Fibroblast of lung (primary cell): ENCODE data around the gene ENTPD3. TPM values are rescaled to one million over a fixed set of nuclear protein-coding genes. Genes with fewer than 3 reads are reported as not detected.

ENCODE experiments used
- DNase-seq, 2 donors: peaks; one replicate each; pipeline versions ENCODE4 v3.0.0 to v3.0.0-alpha.2; 2010; ENCODE audit warnings: low read depth in 2 of 2
- H2AFZ ChIP-seq: 2 replicates; pipeline ENCODE4 v1.5.1; 2012; ENCODE audit warnings: low read length, control low read depth, inconsistent platforms
- H3K27ac ChIP-seq: 2 replicates; pipeline ENCODE4 v1.5.1; 2011; ENCODE audit warnings: low read length, control low read depth; ENCODE audit not compliant: insufficient read depth
- H3K27me3 ChIP-seq: 2 replicates; pipeline ENCODE4 v1.5.1; 2011; ENCODE audit warnings: mild to moderate bottlenecking, low read length; ENCODE audit not compliant: control insufficient read depth, insufficient read depth
- H3K36me3 ChIP-seq: 2 replicates; pipeline ENCODE4 v1.5.1; 2011; ENCODE audit warnings: low read length; ENCODE audit not compliant: control insufficient read depth, insufficient read depth
- H3K4me1 ChIP-seq: 2 replicates; pipeline ENCODE4 v1.5.1; 2011; ENCODE audit warnings: low read length; ENCODE audit not compliant: control insufficient read depth, insufficient read depth; ENCODE audit errors: extremely low read depth
- H3K4me2 ChIP-seq: 2 replicates; pipeline ENCODE4 v1.5.1; 2011; ENCODE audit warnings: low read length, control low read depth; ENCODE audit not compliant: insufficient read depth; ENCODE audit errors: extremely low read depth
- H3K4me3 ChIP-seq, 4 experiments: fragments of 200-600 bp in 1 of 4; sonication (generic) in 1 of 4; replicated peaks in 1 of 4; 2 replicates each; pipeline ENCODE4 v1.5.1; 2011 to 2016; ENCODE audit warnings: low read length in 4 of 4, low read depth in 3 of 4, mild to moderate bottlenecking in 3 of 4, control low read depth in 2 of 4, inconsistent platforms in 1 of 4, mixed read lengths in 1 of 4; ENCODE audit not compliant: insufficient read depth in 1 of 4; ENCODE audit errors: control extremely low read depth in 1 of 4
- H3K79me2 ChIP-seq: 2 replicates; pipeline ENCODE4 v1.5.1; 2012; ENCODE audit warnings: mild to moderate bottlenecking, low read length, inconsistent platforms; ENCODE audit not compliant: control insufficient read depth, insufficient read depth
- H3K9ac ChIP-seq: 2 replicates; pipeline ENCODE4 v1.5.1; 2011; ENCODE audit warnings: mild to moderate bottlenecking, low read length, control low read depth; ENCODE audit not compliant: insufficient read depth
- H3K9me3 ChIP-seq: 2 replicates; pipeline ENCODE4 v1.5.1; 2012; ENCODE audit warnings: low read depth, low read length; ENCODE audit not compliant: control insufficient read depth, insufficient read depth
- H4K20me1 ChIP-seq: 2 replicates; pipeline ENCODE4 v1.5.1; 2011; ENCODE audit warnings: low read length; ENCODE audit not compliant: control insufficient read depth, insufficient read depth; ENCODE audit errors: extremely low read depth
- EZH2 ChIP-seq: IDR thresholded peaks from 2 replicates; pipeline ENCODE4 v1.5.1; 2012; ENCODE audit warnings: low read length, control low read depth, mild to moderate bottlenecking; ENCODE audit errors: missing control alignments
- polyA plus RNA-seq, 2 donors: library from polyadenylated mRNA; depleted of rRNA in 1 of 2; stranded (reverse) in 1 of 2; unstranded in 1 of 2; fragments of >200 nt; gene quantifications; 2 replicates each; pipeline ENCODE4 v1.2.1, GENCODE V29; 2011 to 2012; ENCODE audit warnings: missing spikeins in 1 of 2
- total RNA-seq: library from RNA; depleted of rRNA; stranded (reverse); fragments of >200 nt; gene quantifications from 2 replicates; pipeline ENCODE4 v1.2.1, GENCODE V29; 2014
- TF ChIP-seq, protein P1 (sequence below), 2 donors: IDR thresholded peaks in 1 of 2; conservative IDR thresholded peaks in 1 of 2; 1 replicate in 1 of 2; 2 replicates in 1 of 2; pipeline ENCODE4 v1.5.1; 2011 to 2012; ENCODE audit warnings: low read length in 2 of 2, control low read depth in 1 of 2, inconsistent platforms in 1 of 2, low read depth in 1 of 2, mild to moderate bottlenecking in 1 of 2

Gene ENTPD3
- total and polyA plus RNA-seq, 2 donors (not counting 1 experiment from before 2014, with no cell fraction given), result 0.05 TPM; not detected in 1

DNA sequence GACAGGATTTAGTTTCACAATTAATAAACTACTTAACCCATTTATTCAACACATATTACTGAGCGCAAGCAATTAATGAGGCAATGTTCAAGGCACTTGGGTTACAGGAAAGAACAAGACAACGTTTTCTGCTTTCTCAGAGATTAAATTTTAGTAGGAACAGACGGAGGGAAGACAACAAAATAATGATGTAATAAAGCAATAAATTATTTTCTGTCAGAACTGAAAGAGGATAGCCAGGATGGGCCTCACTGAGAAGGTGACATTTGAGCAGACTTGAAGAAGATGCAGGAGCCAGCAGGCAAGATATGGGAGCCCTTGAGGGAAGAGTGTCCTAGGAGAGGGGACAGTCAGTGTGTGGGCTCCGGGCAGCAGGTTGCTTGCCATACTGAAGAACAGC is 58.9 kb downstream of the ENTPD3 start:
- TF ChIP-seq, protein P1, sequence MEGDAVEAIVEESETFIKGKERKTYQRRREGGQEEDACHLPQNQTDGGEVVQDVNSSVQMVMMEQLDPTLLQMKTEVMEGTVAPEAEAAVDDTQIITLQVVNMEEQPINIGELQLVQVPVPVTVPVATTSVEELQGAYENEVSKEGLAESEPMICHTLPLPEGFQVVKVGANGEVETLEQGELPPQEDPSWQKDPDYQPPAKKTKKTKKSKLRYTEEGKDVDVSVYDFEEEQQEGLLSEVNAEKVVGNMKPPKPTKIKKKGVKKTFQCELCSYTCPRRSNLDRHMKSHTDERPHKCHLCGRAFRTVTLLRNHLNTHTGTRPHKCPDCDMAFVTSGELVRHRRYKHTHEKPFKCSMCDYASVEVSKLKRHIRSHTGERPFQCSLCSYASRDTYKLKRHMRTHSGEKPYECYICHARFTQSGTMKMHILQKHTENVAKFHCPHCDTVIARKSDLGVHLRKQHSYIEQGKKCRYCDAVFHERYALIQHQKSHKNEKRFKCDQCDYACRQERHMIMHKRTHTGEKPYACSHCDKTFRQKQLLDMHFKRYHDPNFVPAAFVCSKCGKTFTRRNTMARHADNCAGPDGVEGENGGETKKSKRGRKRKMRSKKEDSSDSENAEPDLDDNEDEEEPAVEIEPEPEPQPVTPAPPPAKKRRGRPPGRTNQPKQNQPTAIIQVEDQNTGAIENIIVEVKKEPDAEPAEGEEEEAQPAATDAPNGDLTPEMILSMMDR (conservative IDR thresholded peaks at IDR 0.05 in 1 of 2, IDR thresholded peaks at IDR 0.05 in 1 of 2; ENCODE audit: low read depth in 1 of 2, low read length in 2 of 2), result no peak
- TF ChIP-seq EZH2, result no peak
- Histone ChIP-seq H3K4me1 (no peaks in the 10 kb centered on the region), H3K9me3 (no peaks in the 10 kb centered on the region), H2AFZ (no peak overlapping the region), H3K4me2 (no peak overlapping the region), H3K79me2 (no peaks in the 10 kb centered on the region), H3K4me3 (no peak overlapping the region), H3K27me3 (no peaks in the 10 kb centered on the region), H4K20me1 (no peaks in the 10 kb centered on the region), H3K36me3 (no peaks in the 10 kb centered on the region), H3K27ac (no peak overlapping the region), H3K9ac (no peak overlapping the region)
- no peak for DNase-seq

DNA sequence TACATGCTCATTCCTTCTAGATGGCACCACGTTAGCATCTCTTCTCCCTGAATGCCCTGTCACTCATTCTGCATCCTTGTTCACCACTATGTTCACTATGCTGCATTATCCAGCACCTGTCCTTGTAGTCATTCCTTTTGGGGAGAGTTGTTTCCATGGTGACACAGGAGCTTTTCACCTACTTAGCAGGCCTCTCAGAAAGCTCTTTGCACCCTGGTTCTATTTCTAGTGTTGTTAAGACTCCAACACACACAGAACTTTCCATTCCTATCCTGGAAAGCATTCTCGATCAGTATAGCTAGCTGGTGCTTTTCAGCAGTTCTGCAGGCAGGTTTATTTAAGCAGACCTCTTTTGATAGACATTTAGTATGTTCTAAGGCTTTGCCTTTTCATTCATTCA is 63.5 kb downstream of the ENTPD3 start:
- Histone ChIP-seq H2AFZ (no peak overlapping the region), H3K9me3 (no peaks in the 10 kb centered on the region), H3K79me2 (no peaks in the 10 kb centered on the region), H3K36me3 (no peaks in the 10 kb centered on the region), H3K27me3 (no peaks in the 10 kb centered on the region), H3K4me1 (no peaks in the 10 kb centered on the region), H4K20me1 (no peaks in the 10 kb centered on the region), H3K4me3 (no peak overlapping the region), H3K9ac (no peak overlapping the region), H3K27ac (no peak overlapping the region), H3K4me2 (no peak overlapping the region)
- DNase-seq, result no peak
- TF ChIP-seq, protein P1 (conservative IDR thresholded peaks at IDR 0.05 in 1 of 2, IDR thresholded peaks at IDR 0.05 in 1 of 2; ENCODE audit: low read depth in 1 of 2, low read length in 2 of 2), result no peak
- TF ChIP-seq EZH2, result no peak

DNA sequence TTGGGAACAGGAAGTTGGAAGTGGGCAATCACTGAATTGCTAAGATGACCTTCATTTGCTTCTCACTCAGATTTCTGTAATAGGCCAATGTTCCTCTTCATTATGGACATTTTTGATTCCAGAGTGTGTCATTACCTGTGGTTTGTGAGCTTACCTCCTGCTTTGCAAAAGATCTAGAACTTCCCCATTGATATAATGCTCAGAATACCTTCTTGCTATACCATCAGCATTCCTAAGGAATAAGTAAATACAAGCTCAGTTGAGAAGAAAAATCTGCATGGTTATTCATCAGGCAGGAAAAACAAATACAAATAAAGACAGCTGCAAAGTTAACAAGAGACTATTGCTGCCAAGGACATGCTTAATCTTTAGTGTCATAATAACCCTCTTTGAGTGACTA is 64.6 kb downstream of the ENTPD3 start:
- H3K4me3 ChIP-seq, result no peak overlapping the region
- H3K27ac ChIP-seq, result no peak overlapping the region
- H3K4me1 ChIP-seq, result no peaks in the 10 kb centered on the region
- H3K36me3 ChIP-seq, result no peaks in the 10 kb centered on the region
- no peaks in the 10 kb centered on the region for H3K27me3 ChIP-seq
- TF ChIP-seq, protein P1 (conservative IDR thresholded peaks at IDR 0.05 in 1 of 2, IDR thresholded peaks at IDR 0.05 in 1 of 2; ENCODE audit: low read depth in 1 of 2, low read length in 2 of 2), result no peak
- no peak for TF ChIP-seq EZH2
- DNase-seq, result no peak
- H3K9ac ChIP-seq, result no peak overlapping the region
- no peak overlapping the region for H2AFZ ChIP-seq
- no peak overlapping the region for H3K4me2 ChIP-seq
- no peaks in the 10 kb centered on the region for H3K9me3 ChIP-seq
- no peaks in the 10 kb centered on the region for H4K20me1 ChIP-seq
- H3K79me2 ChIP-seq, result no peaks in the 10 kb centered on the region
